Thyroid gland (tissue), 4 donors: ENCODE results near the gene RALGPS2.
"Not testable (repeated sequence)": the region's sequence is repeated elsewhere in the genome, so short reads cannot be mapped to it uniquely, and the experiment has no call there.

ENCODE experiments used
- CTCF ChIP-seq, 6 experiments: fragments of 200-600 bp in 3 of 6; fragments of 450-650 bp in 3 of 6; sonication (generic) in 3 of 6; IDR thresholded peaks; one replicate each; pipeline ENCODE4 v1.5.1; 2016 to 2019; ENCODE audit warnings: antibody characterized with exemption in 6 of 6, mild to moderate bottlenecking in 2 of 6, inconsistent platforms in 1 of 6, moderate library complexity in 1 of 6
- POLR2A ChIP-seq, 2 donors: fragments of 450-650 bp; IDR thresholded peaks; one replicate each; pipeline ENCODE4 v1.6.1; 2017; ENCODE audit warnings: antibody characterized with exemption in 2 of 2, mild to moderate bottlenecking in 2 of 2, moderate library complexity in 1 of 2

- TF ChIP-seq POLR2A, CTCF (IDR thresholded peaks at IDR 0.05): not testable (repeated sequence)
These were observed 22.3 kb downstream of the RALGPS2 start for GRCh38 chr1:178747361-178747760.
